Activated T-cell treated with anti-CD3 and anti-CD28 coated beads for 1 hour (primary cell): Measurements from ENCODE around the gene RSRC2.
"Not testable (repeated sequence)": the region's sequence is repeated elsewhere in the genome, so short reads cannot be mapped to it uniquely, and the experiment has no call there.

Experiments used
- DNase-seq: peaks from one replicate; pipeline ENCODE4 v3.0.0-alpha.2; 2020; ENCODE audit warnings: low read depth

Gene RSRC2, protein sequence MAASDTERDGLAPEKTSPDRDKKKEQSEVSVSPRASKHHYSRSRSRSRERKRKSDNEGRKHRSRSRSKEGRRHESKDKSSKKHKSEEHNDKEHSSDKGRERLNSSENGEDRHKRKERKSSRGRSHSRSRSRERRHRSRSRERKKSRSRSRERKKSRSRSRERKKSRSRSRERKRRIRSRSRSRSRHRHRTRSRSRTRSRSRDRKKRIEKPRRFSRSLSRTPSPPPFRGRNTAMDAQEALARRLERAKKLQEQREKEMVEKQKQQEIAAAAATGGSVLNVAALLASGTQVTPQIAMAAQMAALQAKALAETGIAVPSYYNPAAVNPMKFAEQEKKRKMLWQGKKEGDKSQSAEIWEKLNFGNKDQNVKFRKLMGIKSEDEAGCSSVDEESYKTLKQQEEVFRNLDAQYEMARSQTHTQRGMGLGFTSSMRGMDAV

DNA sequence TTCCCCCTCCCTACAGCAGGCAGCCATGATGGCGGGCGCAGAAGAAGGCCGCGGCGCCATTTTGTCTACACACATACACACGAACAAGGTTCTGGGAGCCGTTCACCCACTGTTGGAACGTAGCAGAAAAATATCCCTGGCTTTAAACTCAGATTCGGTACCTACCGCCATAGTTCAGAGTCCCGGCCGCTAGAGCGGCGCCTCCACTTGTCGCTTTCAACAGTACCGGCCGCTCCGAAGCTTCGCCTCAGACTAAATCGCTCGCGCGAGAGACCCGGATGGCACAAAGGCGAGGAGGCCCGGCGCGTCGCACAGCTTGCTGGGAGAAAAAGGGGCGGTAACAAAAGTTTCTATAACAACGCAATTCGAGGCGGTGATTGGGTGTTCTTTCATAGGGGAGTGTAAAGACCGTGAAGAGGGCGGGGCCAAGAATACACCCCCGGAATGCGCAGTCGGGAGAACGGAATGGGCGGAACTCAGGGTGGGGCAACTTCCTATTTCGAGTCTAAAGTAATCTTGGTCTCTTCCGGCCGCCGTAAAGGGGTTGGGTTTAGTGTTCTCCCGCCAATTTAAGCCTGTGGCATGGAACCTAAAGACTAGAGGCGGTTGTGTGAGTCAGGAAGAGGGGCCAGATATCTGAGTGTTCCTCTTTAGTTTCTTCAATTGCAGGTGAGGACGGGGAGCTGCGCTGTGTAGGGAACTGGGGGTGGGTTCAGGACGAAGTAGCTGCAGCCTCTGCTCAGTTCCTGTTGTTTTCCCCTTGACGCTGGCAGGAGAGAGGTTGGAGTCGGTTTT, at the start of gene RSRC2, which contains the start of gene KNTC1:
TSS of gene RSRC2 (minus strand) at position 254 of the 795 bp plus-strand sequence. CDS start at position 171, 83 bp downstream.
TSS of gene KNTC1 (plus strand) at position 567 of the 795 bp plus-strand sequence. CDS start 2,815 bp downstream, outside the sequence.
- DNase-seq, result peak; percentile 94

DNA sequence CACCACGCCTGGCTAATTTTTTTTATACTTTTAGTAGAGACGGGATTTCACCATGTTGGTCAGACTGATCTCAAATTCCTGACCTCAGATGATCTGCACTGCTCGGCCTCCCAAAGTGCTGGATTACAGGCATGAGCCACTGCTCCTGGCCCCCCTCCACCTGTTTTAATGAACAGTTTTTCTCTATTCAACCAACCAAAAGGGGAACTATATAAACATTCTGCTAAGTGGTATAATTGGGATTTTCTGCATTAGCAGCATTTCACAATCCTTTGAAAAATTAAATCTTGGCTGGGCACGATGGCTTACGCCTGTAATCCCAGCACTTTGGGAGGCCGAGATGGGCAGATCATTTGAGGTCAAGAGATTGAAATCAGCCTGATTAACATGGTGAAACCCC, 45.1 kb upstream of the RSRC2 start:
- DNase-seq, result no peak

DNA sequence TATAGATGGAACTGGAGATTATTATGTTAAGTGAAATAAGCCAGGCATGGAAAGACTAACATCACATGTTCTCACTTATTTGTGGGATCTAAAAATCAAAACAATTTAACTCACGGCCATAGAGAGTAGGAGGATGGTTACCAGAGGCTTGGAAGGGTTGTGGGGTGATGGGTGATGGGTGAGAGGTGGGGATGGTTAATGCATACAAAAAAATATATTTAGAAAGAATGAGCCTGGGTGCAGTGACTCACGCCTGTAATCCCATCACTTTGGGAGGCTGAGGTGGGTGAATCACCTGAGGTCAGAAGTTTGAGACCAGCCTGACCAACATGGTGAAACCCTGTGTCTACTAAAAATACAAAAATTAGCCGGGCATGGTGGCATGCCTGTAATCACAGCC, 43.3 kb upstream of the RSRC2 start:
- not testable (repeated sequence) for DNase-seq

DNA sequence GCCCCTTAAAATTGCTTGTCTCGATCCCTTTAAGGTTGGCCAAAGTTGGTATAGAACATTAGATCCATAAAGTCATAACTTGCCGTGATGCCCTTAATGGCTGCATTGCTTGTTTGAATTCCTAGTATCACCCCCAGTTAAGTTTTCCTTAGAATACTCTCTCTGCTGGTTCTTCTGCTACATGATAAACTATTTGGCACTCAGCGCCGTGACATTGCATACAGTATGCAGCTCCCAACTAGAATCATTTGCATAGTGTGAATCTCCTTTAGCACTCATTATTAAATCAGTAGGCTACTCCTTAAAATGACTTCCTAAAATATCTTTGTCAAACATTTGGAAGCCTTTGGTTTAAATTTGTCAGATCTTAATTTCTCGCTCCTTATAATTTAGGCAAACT, 42.6 kb upstream of the RSRC2 start:
- DNase-seq, result no peak

DNA sequence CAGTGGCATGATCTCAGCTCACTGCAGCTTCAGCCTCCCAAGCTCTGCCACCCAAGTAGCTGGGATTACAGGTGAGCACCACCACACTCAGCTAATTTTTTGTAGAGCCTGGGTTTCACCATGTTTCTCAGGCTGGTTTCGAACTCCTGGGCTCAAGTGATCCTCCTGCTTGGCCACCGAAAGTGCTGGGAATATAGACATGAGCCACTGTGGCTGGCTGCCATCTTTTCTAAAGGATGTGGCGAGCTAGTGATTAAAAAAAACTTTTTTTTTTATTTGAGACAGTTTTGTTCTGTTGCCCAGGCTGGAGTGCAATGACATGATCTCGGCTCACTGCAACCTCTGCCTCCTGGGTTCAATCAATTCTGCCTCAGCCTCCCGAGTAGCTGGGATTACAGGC, 40.1 kb upstream of the RSRC2 start:
- not testable (repeated sequence) for DNase-seq

DNA sequence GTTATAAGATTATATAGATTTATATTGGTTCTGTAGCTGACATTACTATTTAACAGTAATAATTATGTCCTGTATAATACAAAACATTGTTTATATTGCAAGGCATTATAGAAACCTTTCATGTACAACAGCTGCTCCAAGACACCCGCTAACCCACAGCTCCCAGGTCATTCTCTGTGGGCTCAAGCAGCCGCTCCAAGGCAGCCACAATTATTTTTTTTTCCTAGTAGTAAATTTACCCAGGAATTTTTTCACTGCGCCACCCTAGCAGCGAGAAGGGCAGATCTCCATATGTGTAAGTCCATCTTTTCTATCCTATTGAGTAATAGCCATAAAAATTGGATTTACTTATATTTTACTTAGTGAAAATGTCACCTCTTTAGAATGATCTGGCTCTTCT, 36.6 kb upstream of the RSRC2 start:
- no peak for DNase-seq

DNA sequence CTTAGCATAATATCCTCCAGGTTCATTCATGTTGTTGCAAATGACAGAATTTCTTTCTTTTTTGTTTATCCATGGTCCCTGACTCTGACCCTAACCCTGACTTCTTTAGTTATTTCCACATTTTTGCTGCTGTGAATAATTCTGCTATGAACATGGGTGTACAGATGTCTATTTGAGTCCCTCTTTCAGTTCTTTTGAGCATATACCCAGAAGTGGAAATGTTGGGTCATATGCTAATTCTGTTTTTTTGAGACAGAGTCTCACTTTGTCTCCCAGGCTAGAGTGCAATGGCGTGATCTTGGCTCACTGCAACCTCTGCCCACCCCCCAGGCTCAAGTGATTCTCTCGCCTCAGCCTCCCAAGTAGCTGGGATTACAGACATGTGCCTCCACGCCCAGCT, 33.4 kb upstream of the RSRC2 start:
- DNase-seq, result no peak

DNA sequence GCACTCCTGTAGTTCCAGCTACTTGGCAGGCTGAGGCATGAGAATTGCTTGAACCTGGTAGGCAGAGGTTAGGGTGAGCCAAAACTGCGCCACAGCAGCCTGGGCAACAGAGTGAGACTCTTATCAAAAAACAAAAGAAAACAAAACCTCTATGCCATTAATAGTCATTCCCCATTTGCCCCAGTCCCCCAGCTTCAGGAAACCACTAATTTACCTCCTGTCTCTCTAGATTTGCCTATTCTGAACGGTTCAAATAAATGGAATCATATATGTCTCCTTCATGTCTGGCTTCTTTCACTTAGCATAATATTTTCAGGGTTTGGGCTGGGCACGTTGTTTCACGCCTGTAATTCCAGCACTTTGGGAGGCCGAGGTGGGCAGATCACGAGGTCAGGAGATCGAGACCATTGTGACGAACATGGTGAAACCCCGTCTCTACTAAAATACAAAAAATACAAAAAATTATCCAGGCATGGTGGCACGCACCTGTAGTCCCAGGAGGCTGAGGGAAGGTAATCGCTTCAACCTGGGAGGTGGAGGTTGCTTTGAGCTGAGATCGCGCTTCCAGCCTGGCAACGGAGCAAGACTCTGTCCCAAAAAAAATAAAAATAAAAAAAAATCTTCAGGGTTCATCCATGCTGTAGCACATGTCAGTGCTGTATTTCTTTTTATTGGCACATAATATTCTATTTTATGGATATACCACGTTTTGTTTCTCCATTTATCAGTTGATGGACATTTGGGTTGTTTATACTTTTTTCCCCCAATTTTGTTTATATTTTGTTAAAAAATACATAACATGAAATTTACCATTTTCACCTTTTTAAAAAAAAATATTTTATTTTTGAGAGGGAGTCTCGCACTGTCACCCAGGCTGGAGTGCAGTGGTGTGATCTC, 32.3 kb upstream of the RSRC2 start:
- DNase-seq, result no peak

DNA sequence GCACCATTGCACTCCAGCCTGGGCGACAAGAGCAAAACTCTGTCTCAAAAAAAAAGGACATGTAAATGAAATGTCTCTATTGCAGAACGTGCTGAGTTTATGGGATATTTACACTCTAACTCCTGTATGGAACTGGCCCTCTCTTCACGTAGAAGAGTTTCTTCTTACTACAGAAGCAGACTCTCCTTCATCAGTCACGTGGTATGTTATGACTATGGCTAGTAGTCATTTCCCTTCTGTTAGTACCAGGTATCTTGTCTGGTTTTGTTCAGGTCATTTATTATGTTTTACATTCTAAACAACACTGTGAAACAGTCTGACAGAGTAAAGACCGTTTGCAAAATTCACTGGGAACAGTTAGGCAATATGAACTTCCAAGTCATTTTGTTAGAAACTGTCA, 20.6 kb upstream of the RSRC2 start:
- no peak for DNase-seq

DNA sequence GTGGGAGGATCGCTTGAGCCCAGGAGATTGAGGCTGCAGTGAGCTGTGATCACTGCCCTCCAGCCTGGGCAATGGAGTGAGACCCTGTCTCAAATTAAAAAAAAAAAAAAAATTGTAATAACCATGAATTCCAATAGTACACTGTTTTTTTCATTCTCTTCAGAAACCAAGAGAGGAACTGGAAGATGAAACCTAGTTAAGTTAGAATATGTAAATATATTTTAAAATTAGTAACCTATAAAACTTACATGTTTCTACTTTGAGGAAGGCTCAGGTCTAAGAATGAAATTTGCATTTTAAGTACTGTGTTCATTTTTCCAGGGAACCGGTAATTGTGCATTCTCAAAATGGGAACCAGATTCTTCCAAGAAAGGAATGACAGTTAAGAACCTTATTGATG, 19.1 kb upstream of the RSRC2 start:
- DNase-seq, result no peak

DNA sequence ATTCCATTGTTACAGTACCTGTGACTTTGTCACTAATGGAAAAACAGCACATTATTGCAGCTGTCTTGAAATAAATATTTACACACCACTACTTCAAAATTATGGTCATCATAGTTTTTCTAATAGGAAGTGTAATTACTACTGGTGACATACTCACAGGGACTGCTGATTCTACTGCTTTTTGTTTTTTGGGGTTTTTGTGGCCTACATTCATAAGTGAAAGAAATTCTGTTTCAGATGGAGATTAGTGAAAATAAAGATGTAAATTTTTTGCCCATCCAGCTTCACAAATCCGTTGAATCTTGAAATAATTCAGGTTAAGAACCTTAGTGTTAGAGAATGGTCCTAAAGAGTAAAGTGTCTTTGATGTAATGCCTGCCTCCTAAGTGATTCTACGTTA, 17.8 kb upstream of the RSRC2 start:
- DNase-seq, result no peak

DNA sequence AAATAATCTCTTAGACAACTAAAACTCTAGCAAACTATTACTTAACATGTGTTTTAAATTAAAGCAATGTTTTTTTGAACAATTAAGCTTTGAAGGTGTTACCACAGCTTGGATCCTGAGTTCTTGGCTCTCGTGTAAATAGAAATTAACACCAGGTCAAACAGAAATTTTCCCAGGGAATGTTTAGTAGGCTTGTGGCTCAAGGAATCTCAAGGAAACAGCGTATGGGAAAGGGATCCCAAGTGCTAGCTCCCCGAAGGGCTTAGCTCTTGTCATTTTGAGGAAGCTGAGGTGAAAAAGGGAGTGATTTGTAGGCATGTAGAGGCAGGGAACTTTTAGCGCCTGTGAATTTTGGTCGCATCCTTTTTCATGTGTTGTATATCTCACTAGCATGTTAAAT, 11.8 kb upstream of the RSRC2 start:
- no peak for DNase-seq

DNA sequence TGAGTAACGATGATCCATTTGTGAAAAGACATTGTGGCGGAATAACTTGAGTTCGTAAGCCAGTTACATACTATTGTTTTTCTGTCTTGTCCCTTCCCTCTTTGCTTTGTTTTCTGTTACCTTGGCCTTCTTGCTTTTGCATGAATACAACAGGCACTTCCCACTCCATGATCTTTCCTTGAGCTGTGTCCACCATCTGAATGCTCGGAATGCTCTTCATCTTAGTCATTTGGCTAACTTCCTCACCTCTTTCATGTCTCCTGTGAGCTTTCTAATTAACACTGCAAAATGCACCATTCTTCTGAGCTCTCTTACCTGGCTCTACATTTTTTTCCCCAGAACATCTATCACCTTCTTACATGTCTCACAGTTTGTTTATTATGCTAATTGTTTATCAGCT, 10.3 kb upstream of the RSRC2 start:
- DNase-seq, result no peak

DNA sequence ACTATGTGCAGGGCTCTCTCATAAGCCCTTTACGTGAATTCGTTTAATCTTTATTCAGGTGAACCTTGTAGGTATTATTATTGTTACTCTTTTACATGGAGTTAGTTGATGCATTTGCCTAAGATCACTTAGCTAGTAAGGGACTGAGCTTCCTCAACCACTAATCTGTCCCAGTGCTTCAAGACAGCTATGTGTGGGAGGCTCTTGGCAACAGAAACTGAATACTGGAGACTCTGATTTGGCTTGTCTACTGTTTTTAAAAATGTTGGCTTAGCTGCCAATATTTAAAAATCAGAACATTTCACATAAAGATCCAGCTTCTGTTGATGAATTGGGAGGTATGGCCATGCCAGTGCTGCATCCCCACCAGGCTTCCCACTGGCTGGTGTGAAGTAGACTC, 7.1 kb upstream of the RSRC2 start:
- DNase-seq, result no peak

DNA sequence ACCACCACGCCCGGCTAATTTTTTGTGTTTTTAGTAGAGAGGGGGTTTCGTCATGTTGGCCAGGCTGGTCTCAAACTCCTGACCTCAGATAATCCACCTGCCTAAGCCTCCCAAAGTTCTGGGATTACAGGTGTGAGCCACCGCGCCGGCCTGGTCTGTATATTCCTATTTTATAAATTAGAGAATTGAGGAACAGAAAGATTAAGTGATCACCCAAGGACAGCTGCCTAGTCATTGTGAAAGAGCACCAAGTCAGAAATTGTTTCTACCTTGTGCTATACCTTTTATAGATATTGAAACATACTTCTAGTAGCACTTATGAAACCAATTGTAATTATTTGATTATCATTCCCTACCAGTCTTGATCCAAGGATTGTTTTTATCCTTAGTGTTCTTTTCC, 2.3 kb upstream of the RSRC2 start:
- no peak for DNase-seq

DNA sequence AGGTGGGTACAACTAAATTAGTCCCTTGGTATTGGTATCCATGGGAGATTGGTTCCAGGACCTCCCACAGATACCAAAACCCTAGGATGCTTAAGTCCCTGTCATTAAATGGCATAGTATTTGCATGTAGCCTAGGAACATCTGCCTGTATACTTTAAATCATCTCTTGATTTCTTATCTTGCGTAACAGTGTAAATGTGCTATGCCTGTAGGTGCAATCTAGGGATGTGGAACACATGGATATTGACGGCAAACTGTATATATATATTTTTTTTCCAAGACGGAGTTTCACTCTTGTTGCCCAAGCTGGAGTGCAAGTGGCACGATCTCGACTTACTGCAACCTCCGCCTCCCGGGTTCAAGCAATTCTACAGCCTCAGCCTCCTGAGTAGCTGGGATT, 1.8 kb upstream of the RSRC2 start:
- DNase-seq, result no peak

DNA sequence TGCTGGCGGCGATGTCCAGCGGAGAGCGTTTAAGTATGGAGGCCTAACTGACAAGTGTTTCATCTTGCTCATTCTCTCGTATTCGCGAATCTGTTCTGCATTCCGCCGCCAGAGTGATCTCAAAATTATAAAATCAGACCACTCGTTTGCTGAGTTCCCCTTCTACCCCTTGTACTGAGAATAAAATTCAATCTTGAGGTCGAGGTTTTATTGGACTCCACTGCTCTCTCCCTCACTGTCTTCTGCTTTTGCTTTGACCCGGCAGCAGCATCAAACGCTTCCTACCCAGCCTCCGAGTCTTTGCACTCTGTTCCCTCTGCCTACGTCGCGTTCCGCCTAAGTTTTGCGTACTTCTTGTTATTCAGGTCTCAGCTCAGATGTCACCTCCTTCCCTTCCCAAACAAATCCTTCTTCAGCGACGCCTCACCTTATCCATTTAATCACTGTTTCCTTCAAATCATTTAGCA, 775 bp upstream of the RSRC2 start:
- DNase-seq, result no peak

DNA sequence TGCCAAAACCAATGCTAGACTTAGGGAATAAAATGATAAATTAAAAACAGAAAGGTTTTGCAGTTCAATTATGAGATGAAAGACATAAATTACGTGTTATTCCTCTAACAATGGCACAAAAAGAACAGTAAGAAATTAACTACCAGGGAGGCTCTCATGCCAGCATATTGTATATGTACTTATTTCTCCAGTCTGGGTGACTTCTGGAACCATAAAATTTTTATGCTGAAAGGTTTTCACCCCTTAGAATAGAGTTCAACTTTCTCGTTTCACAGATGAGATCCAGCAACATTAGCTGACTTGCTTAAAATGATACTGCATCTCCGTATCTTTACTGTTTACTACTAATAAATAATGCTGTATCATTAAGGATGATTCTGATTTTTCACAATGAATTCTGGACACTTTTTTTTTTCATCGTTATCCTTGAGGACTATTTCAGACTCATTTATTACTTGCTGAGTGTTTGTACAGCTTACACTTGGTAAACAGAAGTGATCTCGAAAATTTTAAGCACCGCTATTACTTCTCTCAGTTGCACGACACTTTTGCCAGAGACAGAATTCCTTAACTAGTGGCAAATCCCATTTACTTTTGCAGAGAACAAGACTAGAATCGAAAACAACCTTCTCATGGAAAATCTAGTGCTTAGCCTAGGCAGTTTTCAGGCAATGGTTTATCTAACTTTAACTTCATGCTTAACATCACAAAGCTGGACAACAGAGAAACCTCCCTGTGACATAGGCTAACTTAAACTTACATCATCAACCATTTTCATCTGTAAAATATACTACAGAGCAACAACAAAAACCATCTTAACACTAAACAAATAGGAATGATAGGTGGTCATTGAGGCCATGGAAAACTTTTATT, 2.7 kb downstream of the RSRC2 start:
- no peak for DNase-seq

DNA sequence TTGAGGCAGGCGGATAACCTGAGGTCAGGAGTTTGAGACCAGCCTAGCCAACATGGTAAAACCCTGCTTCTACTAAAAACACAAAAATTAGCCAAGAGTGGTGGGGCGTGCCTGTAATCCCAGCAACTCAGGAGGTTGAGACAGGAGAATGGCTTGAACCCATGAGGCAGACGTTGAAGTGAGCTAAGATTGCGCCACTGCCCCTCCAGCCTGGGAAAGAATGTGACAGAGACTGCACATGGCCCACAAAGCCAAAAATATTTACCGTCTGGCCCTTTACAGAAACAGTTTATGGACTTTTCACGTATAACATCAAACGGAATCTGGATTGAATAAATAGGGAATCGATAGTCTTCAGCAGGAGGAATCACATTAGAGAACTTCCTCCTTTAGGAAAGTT, 3.5 kb downstream of the RSRC2 start:
- no peak for DNase-seq

DNA sequence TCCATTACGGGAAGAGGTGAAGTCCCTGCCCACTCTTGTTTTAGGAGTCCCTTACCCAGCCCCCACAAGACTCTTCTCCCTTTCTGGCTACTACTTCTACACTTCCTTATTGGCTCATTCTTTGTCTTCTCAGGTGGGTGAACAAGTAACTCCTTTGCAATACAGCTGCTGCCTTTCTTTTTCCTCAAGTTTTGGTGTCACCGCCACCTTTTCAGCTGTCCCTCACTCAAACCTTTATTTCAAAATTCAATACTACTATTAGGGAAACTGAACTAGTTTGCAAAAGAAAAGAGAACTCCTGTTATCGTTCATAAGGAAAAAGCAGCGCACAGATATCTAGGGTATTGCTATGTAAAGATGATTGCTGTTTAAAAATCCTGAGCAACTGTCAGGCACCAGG, 6.1 kb downstream of the RSRC2 start:
- DNase-seq, result no peak

DNA sequence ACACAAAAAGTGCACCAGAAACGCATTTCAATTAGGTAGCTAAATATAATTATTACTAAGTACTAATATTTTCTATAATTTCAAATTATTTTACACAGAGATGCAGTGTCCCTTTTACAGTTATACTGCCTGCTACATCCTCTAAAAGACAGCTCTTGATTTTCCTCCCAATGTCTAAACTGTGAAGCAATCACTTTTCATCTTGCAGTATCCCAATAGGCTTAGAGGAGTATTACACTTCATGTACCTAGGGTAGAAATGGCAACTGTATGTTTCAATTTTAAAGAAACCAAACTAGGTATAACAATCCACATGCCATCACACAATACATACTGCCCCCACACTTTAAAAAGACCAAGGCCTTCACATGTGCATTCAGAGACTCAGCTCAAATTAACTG, 7.3 kb downstream of the RSRC2 start:
- DNase-seq, result no peak
